Measurements from ENCODE around the gene LRRK1.

LRRK1 gene

GRCh38 chr15:101047301-101047781 lies 128.2 kb downstream of the LRRK1 start:
- no peak for DNase-seq

GRCh38 chr15:101048176-101048575 lies 129.0 kb downstream of the LRRK1 start:
- no peak for DNase-seq

- DNase-seq = no peak
These were observed 129.4 kb downstream of the LRRK1 start for GRCh38 chr15:101048581-101049030.

GRCh38 chr15:101049282-101049681 lies 130.1 kb downstream of the LRRK1 start:
- no peak for DNase-seq

GRCh38 chr15:101049856-101050622 lies 130.9 kb downstream of the LRRK1 start:
- no peak for DNase-seq

GRCh38 chr15:101050623-101051290 lies 131.6 kb downstream of the LRRK1 start:
- DNase-seq = no peak

- no peak for DNase-seq
These were observed 132.3 kb downstream of the LRRK1 start for GRCh38 chr15:101051291-101052030.

GRCh38 chr15:101052031-101052620 lies 133.0 kb downstream of the LRRK1 start:
- no peak for DNase-seq

- no peak for DNase-seq
These were observed 133.5 kb downstream of the LRRK1 start for GRCh38 chr15:101052681-101053121.

GRCh38 chr15:101053261-101053660 lies 134.1 kb downstream of the LRRK1 start:
- no peak for DNase-seq

GRCh38 chr15:101054116-101054515 lies 135.0 kb downstream of the LRRK1 start:
- no peak for DNase-seq

- no peak for DNase-seq
These were observed 135.8 kb downstream of the LRRK1 start for GRCh38 chr15:101054991-101055390.

GRCh38 chr15:101055411-101055810 lies 136.3 kb downstream of the LRRK1 start:
- no peak for DNase-seq

GRCh38 chr15:101056366-101057334 lies 137.5 kb downstream of the LRRK1 start:
- DNase-seq = no peak

GRCh38 chr15:101057841-101058407 lies 138.8 kb downstream of the LRRK1 start:
- no peak for DNase-seq

GRCh38 chr15:101058735-101059134 lies 139.6 kb downstream of the LRRK1 start:
- no peak for DNase-seq

GRCh38 chr15:101059381-101060341 lies 140.5 kb downstream of the LRRK1 start:
- no peak for DNase-seq

GRCh38 chr15:101060576-101061551 lies 141.7 kb downstream of the LRRK1 start:
- DNase-seq = no peak

- no peak for DNase-seq
These were observed 142.9 kb downstream of the LRRK1 start for GRCh38 chr15:101062063-101062462.
